ENCODE measurements around the gene UTP11. TPM values are rescaled to one million over a fixed set of nuclear protein-coding genes. Genes with fewer than 3 reads are reported as not detected.

Gene UTP11
- total RNA-seq, 1 donor from 2014 or later, result 26.4 TPM

DNA sequence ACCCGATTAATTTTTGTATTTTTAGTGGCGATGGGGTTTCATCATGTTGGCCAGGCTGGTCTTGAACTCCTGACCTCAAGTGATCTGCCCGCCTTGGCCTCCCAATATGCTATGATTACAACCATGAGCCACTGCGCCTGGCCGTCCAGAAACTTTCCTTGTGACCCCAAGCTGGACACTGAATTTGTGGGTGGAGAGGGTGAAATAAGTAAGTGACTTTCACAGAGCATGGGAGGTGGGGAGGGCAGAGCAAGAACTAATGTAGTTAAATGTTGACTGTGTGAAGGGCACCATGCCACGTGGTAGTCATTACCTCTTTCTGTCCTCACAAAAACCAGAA, 2.7 kb upstream of the UTP11 start:
- H3K9me3 Mint-ChIP-seq (ENCODE audit: low read depth), result no peaks in the 10 kb centered on the region
- no peaks in the 10 kb centered on the region for H3K36me3 Mint-ChIP-seq (ENCODE audit: low read depth)
- DNase-seq (ENCODE audit: low spot score), result peak; percentile 19
- H3K4me1 Mint-ChIP-seq (ENCODE audit: low read depth), result peaks cover 55% of the 10 kb centered on the region
- H3K4me3 Mint-ChIP-seq (ENCODE audit: unreplicated experiment), result no peak overlapping the region
- TF ChIP-seq, protein P1, sequence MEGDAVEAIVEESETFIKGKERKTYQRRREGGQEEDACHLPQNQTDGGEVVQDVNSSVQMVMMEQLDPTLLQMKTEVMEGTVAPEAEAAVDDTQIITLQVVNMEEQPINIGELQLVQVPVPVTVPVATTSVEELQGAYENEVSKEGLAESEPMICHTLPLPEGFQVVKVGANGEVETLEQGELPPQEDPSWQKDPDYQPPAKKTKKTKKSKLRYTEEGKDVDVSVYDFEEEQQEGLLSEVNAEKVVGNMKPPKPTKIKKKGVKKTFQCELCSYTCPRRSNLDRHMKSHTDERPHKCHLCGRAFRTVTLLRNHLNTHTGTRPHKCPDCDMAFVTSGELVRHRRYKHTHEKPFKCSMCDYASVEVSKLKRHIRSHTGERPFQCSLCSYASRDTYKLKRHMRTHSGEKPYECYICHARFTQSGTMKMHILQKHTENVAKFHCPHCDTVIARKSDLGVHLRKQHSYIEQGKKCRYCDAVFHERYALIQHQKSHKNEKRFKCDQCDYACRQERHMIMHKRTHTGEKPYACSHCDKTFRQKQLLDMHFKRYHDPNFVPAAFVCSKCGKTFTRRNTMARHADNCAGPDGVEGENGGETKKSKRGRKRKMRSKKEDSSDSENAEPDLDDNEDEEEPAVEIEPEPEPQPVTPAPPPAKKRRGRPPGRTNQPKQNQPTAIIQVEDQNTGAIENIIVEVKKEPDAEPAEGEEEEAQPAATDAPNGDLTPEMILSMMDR (IDR thresholded peaks at IDR 0.05), result no peak
- H3K27me3 Mint-ChIP-seq (ENCODE audit: low read depth), result no peaks in the 10 kb centered on the region
- peak overlapping the region; percentile 98 for H3K27ac Mint-ChIP-seq (ENCODE audit: unreplicated experiment)

DNA sequence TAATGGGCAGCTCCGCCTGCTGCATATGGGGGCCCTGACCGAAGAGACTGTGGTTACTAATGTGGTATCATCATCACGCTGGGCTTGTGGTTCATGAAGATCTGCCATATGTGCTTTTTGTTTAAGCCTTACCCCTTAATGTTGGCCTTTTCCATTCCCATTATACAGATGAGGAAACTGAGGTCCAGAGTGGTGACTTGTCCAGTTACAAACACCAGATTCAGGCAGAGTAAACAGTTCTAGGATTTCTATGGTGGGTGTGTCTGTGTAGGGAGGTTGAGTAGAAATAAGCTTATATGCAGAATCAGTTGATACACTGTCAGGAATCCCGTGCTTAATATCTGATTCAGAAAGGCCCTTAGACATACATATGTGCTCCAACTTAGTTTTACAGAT, 691 bp downstream of the UTP11 start:
- TF ChIP-seq, protein P1 (IDR thresholded peaks at IDR 0.05), result no peak
- Mint-ChIP-seq H3K27me3 (ENCODE audit: low read depth) (no peaks in the 10 kb centered on the region), H3K9me3 (ENCODE audit: low read depth) (no peaks in the 10 kb centered on the region), H3K4me3 (ENCODE audit: unreplicated experiment) (peak overlapping the region; percentile 97), H3K4me1 (ENCODE audit: low read depth) (peaks cover 62% of the 10 kb centered on the region), H3K36me3 (ENCODE audit: low read depth) (peaks cover 4% of the 10 kb centered on the region), H3K27ac (ENCODE audit: unreplicated experiment) (peak overlapping the region; percentile 98)
- no peak for DNase-seq (ENCODE audit: low spot score)

DNA sequence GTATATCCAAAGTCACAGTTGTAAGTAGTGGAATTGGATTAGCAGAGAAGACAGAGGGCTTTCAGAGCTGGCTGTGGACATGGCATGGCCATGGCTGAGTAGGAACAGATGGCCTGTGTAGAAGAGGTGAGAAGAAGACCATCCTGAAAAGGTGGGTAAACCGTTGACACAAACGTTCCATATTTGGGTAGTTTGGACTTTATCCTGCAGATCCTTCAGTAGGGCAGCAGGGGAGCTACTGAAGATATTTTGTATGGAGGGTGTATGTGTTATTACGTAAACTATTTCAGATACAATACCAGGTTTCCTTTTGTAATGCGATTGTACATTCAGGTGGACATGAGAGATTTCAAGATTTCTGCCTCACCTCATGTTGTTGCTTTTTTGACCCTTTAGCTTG, 1.6 kb downstream of the UTP11 start:
- H3K4me3 Mint-ChIP-seq (ENCODE audit: unreplicated experiment), result peak overlapping the region; percentile 97
- no peaks in the 10 kb centered on the region for H3K9me3 Mint-ChIP-seq (ENCODE audit: low read depth)
- peak; percentile 15 for DNase-seq (ENCODE audit: low spot score)
- H3K36me3 Mint-ChIP-seq (ENCODE audit: low read depth), result peaks cover 12% of the 10 kb centered on the region
- TF ChIP-seq, protein P1 (IDR thresholded peaks at IDR 0.05), result peak; percentile 32
- H3K27ac Mint-ChIP-seq (ENCODE audit: unreplicated experiment), result peak overlapping the region; percentile 61
- no peaks in the 10 kb centered on the region for H3K27me3 Mint-ChIP-seq (ENCODE audit: low read depth)
- peaks cover 61% of the 10 kb centered on the region for H3K4me1 Mint-ChIP-seq (ENCODE audit: low read depth)

DNA sequence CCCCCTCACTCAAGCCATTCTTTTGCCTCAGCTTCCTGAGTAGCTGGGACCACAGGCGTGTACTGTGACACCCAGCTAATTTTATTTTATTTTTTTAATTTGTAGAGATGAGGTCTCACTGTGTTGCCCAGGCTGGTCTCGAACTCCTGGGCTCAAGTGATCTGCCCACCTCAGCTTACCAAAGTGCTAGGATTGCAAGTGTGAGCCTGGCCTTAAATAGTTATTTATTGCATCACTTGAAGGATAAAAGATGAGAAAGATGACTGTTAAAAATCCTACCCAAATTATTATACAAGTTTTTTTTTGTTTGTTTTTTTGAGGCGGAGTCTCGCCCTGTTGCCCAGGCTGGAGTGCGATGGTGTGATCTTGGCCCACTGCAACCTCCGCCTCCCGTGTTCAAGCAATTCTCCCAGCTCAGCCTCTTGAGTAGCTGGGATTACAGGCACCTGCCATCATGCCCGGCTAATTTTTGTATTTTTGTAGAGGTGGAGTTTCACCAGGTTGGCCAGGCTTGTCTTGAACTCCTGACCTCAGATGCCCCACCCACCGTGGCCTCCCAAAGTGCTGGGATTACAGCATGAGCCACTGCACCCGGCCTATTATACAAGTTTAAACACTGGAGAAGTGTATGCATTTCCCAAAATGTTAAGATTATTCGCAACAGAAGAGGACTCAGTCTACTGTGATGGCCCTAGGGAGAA, 2.3 kb downstream of the UTP11 start:
- Mint-ChIP-seq H3K4me3 (ENCODE audit: unreplicated experiment) (no peak overlapping the region), H3K27me3 (ENCODE audit: low read depth) (no peaks in the 10 kb centered on the region), H3K9me3 (ENCODE audit: low read depth) (no peaks in the 10 kb centered on the region), H3K27ac (ENCODE audit: unreplicated experiment) (no peak overlapping the region), H3K36me3 (ENCODE audit: low read depth) (peaks cover 12% of the 10 kb centered on the region), H3K4me1 (ENCODE audit: low read depth) (peaks cover 54% of the 10 kb centered on the region)
- TF ChIP-seq, protein P1 (IDR thresholded peaks at IDR 0.05), result no peak
- DNase-seq (ENCODE audit: low spot score), result peak; percentile 19

DNA sequence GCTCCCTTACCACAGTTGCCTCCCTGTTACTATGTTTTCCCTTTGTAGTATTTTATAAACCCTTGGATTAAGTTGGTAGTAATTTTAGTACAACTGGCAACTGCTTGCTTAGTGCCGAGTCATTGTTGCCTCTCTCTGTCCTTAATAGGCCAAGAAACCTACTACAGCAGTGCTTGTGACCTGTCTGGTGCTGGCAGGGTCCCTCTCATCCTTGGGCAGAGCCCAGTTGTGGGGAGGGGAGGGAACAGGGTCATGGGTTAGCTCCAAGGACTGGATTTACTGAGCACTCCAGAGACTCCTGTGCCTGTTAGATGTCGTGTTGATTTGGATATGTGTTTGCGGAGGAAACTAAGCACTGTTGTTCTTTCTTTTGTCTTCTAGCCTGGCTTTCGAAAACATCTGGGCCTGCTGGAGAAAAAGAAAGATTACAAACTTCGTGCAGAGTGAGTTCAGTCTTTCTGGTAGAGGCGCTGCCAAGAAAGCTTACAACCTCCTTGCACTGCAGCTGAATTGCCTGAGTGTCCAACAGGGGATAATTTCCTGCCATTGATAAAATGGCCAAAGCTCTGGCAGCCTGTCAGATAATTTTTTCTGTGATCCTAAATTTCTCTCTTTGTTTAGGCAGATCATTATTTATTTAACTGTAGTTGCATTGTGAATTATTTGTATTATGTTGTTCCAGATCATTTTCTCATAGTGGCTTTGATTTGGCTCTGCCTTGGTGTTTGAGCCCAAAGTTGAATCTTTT, 3.6 kb downstream of the UTP11 start:
- Mint-ChIP-seq H3K9me3 (ENCODE audit: low read depth) (no peaks in the 10 kb centered on the region), H3K27me3 (ENCODE audit: low read depth) (no peaks in the 10 kb centered on the region), H3K4me3 (ENCODE audit: unreplicated experiment) (no peak overlapping the region), H3K36me3 (ENCODE audit: low read depth) (peaks cover 19% of the 10 kb centered on the region), H3K4me1 (ENCODE audit: low read depth) (peaks cover 53% of the 10 kb centered on the region), H3K27ac (ENCODE audit: unreplicated experiment) (peak overlapping the region; percentile 81)
- TF ChIP-seq, protein P1 (IDR thresholded peaks at IDR 0.05), result no peak
- DNase-seq (ENCODE audit: low spot score), result peak; percentile 35
